NOMO-1 treated with dmso at 0.1 percent for 144 hours (cell line): Measurements from ENCODE around the gene XPOT.

ENCODE experiments used
- DNase-seq: peaks from one replicate; lab custom pipeline; 2025; ENCODE audit not compliant: unreplicated experiment; lab: John Stamatoyannopoulos, UW

XPOT gene

DNA sequence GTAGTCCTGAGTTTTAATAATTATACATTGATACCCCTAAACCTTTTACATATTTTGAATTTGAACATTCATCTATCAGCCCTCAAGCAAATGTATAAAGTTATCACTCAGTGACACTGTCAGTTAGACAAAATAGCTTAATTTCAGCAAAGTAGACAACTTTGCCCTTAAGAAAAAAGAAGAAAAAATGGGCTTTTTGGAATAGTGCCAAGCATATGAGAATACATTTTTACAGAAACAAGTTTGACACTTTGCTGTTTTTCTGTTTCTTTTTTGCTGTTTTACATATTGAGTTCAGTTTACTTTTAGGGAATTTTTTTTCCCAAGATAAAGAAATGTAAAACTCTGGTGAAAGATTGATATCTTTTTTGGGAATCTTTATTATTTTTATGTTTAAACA, 62.0 kb downstream of the XPOT start:
- DNase-seq, result no peak

DNA sequence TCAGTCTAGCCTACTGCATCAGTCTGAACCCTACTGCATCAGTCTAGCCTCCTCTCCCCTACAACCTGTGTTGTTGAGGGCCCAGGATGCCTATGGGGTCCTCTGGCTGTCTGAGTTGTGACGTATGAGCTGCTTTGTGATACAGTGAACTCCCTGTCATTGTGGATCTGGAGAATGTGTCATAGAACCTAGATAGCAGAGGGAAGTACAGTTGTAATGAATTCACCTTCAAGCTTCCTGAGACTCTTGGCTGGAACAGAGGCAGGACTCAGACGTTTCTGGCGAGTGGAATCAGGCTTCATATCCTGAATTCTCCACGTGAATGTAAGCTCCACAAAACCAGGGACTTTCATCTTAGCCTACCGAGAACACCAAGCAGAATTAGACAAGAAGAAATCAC, 64.8 kb downstream of the XPOT start:
- DNase-seq, result no peak

DNA sequence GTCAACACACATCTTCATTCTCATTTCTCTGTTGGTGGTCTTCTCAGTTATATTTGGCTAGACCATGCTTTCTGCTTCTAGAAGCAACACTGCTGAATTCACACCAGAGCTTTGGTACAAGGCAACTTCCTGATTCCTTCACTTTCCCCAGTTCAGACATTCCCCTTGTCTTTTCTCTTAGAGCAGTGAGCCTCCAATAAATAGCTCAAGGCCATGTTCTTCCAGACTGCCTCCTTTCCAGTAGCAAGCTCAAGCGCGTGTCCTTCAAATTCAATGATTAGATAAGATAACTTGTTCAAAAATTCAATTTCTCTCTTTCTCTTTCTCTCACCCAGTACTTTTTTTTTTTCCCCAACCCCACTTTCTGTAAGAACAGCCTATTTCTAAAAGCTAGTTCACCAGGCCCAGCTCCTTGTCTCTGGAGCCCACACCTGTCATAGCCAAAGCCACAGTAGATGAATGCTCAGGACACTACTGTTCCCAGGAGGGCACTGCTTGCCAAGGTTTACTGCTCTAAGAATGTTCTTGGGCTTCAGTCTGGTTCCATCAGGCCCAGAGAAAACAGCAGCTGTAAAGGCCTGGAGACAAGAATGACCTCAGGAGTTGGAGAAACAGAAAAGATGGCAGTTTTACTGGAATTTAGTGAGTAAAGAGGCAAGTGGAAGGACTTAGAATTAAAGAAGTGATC, 65.4 kb downstream of the XPOT start:
- no peak for DNase-seq

DNA sequence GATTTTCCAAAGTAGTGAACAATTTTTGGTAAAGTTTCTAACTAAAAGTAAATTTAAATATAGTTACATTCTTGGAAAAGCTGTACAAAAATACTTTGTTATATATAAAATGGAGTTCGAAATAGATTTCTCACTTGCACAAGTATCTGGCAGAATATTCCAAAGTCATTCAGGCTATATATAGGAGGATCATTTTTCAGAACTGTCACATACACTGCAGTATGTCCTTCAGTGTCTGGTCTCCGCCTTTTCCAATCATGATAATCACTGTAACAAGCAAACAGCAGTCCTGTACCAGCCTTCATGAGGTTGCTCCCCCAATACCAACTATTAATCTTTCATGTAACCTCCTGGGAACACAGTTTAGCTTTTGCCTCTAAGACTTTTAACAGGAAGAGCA, 66.3 kb downstream of the XPOT start:
- DNase-seq, result no peak

DNA sequence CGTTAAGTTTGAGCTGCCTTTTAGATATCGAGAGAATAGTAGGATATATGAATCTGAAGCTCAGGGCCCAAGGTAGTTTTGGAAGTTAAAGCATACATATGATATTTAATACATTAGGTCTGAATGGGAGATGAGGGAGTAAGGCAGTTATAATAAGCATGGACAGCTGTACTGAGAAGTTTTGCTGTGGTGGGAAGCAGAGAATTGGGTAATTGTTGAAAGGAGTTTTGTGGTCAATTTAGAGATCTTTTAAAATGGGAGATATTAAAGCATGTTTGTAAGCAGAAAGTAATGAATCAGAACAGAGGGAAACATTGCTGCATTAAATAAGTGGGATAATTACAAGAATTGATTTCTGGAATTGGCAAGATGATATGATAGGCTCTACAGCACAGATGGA, 69.0 kb downstream of the XPOT start:
- no peak for DNase-seq

DNA sequence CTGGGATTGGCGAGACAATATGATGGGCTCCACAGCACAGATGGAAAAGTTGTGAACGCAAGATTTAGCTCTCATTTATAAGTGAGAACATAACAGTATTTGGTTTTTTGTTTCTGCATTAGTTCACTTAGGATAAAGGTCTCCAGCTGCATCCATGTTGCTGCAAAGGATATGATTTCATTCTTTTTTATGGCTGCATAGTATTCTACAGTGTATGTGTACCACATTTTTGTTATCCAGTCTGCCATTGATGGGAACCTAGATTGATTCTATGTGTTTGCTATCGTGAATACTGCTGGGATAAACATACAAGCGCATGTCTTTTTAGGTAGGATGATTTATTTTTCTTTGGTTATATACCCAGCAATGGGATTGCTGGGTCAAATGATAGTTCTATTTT, 71.3 kb downstream of the XPOT start:
- DNase-seq, result no peak

DNA sequence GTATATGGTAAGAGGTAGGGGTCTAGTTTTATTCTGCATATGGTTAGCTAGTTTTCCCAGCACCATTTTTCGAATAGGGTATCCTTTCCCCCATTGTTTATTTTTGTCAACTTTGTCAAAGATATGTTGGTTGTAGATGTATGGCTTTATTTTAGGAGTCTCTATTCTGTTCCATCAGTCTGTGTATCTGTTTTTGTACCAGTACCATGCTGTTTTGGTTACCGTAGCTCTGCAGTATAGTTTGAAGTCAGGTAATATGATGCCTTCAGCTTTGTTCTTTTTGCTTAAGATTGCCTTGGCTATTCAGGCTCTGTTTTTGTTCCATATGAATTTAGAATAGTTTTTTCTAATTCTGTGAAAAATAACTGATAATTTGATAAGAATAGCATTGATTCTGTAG, 72.7 kb downstream of the XPOT start:
- DNase-seq, result no peak

DNA sequence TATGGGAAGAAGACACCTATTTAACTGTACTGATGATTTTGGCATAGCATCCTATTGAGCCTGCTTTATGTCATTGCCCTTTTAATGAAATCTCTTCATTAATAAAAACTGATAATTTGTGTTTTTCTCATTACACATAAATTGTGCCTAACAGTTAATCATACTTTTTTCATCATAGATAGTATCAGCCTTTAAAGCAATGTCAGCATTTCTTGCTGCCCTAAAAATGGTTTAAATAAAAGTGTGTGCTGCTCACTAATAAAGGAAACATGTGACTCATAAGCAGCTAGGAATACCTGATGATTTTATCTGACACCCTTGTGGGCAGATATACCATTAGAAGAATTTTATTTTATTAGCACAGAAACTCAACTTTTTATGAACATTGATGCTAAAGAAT, 74.5 kb downstream of the XPOT start:
- no peak for DNase-seq

DNA sequence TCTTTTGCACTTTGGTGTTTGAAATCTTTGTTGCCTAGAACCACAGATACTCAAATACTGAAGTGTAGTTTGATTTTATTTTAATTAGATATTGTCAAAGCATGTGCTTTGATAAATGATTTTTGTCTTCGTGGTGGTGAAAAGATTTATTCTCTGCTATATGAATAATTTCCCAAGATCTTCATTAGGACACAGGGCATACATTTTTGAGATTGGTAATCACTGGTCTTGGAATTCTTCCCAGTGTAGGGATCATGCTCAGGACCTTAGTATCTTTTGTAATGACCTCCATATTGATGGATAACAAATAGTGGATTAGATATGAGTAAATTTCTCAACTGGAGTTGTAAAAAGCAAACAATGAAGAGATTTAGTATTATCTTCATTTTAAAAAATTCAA, 76.0 kb downstream of the XPOT start:
- DNase-seq, result no peak

DNA sequence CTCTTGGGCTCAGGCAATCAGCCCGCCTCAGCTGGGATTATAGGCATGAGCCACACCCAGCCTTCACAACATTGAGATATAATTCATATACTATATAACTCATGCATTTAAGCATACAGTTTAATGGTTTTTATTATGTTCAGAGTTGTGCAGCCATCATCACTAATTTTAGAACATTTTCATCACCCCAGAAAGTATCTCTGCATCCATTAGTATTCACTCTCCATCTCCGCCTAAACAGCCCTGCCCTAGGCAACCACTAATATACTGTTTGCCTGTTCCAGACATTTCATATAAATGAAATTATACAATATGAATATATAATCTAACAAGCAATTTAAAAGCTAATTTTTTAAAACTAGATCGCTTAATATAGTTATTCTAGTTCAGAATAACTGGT, 82.5 kb downstream of the XPOT start:
- no peak for DNase-seq

DNA sequence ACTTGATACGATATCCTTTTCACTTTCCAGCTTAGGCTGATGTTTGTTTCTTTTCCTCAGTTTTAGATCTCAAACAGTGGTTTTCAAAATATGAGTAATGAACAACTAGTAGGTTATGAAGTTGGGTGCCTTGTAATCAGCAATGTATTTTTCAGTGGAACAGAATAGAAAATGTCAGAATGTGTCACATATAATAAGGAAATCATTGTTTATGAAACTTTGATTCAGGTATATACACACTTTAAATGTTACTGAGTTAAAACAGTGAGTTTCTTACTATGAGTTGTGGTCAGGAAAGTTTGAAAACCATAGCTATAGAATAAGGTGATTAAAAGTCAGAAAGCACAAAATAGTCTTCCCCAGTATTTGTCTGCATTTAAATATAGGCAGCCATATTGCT, 87.5 kb downstream of the XPOT start:
- no peak for DNase-seq

DNA sequence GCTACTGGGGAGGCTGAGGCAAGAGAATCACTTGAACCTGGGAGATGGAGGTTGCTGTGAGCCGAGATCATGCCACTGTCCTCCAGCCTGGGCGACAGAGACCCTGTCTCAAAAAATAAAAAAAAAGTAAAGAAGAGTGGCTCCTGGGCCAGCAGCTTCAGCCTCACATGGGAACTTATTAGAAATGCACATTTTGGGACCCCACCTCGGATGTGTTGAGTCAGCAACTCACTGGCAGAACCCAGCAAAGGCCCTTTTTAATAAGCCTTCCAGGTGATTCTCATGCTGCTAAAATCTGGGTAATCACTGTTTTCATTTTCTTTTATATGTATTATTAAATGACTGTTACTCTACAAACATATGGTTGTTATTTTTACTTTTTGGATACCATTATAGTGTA, 89.3 kb downstream of the XPOT start:
- DNase-seq, result no peak

DNA sequence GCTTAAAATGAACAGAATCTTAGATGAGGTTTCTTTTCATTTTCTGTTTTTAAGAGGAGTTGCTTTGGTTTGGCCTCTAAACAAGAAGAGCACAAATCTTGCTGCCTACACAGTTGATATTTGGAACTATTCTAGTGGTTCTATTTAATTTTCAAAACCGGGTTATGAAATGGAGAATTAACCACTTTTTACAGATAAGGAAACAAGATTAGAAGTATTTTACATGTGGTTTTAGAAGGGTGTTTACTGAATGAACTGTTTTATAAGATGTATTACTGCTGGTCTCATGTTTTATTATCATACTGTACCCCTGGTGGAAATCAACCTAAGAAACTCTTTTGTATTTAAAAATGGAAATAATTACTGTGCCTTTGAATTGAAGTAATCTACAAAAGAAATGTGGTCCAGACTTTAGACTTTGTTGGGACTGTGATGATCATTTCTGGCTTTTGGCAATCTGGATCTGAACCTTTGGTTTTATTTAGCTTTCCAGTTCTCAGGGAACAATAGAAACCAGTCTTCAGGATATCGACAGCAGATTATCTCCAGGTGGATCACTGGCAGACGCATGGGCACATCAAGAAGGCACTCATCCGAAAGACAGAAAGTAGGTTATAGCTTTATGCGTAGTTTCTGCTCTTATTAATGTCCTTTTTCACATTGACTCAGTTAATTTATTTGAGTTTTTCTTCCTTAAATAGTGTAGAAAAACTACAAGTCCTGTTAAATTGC, 91.0 kb downstream of the XPOT start:
- DNase-seq, result no peak

DNA sequence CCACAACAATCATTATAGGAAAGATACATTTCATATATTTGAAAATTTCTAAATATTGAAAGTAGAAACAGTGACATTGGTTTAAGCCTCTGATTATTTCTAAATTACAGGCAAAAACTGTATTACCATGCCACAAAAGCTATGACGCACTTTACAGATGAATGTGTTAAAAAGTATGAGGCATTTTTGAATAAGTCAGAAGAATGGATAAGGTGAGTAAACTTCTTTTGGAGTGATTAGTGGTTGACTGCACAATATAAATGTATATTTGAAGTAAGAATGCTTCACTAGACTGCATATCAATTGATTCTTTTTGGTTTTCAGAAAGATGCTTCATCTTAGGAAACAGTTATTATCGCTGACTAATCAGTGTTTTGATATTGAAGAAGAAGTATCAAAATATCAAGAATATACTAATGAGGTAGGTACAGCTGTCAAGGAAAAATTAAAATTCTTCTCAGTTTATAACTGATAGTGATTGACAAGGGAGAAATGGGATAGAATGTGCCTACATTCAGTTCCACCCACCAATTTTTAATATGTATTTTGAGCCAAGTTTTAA, 92.7 kb downstream of the XPOT start:
- no peak for DNase-seq

DNA sequence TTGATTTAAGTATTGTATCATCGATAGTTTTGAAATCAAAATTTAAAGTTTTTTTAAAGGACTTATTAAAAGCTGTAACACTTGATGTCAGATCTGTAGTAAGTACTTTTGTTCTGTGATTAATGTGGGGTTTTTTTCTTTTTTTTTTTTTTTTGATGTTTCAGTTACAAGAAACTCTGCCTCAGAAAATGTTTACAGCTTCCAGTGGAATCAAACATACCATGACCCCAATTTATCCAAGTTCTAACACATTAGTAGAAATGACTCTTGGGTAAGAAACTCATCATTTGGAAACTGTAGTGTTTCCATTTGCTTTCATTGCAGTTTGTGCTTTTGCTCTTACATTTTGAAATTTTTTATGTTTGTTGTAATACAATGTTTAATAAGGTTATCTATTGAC, 93.3 kb downstream of the XPOT start:
- no peak for DNase-seq

DNA sequence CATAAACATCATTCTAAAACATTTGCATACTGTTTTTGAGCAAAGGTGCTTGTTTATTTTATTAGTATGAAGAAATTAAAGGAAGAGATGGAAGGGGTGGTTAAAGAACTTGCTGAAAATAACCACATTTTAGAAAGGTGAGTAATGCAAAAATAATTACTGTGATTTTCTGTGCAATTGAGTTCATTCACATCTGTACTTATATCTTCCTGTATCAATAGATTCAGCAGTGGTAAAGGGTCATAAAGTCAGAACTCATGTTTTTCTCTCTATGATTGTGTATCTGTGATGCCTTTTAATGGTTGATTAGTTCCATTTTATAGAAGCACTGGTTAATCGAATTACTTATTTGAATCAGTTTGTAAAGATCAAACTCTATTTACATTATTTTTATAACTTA, 93.7 kb downstream of the XPOT start:
- no peak for DNase-seq

DNA sequence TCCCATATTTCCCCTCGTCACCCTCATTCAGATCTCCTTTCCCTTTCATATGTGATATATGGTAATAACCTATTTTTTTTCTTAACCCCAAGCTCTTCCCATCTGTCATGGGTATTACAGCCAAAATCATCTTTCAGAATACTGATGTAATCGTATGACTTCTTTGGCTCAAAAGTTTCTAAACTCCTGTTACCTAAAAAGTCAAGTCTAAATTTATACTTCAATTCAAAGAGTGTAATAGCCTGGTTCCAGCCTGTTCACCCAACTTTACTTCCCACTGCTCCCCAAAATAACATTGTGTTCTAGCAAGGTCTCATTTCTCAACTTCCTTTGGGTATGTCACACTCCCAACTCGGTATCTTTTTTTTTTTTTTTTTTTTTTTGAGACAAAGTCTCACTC, 96.2 kb downstream of the XPOT start:
- peak; percentile 77 for DNase-seq
